COR-L47 (cell line): ENCODE data around the gene RNF166.

Experiments used
- DNase-seq: peaks from one replicate; lab custom pipeline; 2025; lab: John Stamatoyannopoulos, UW

RNF166 gene

GRCh38 chr16:88692861-88693260 lies 13.3 kb downstream of the RNF166 start:
- no peak for DNase-seq

GRCh38 chr16:88691924-88692560 lies 14.2 kb downstream of the RNF166 start:
- no peak for DNase-seq

GRCh38 chr16:88691129-88691813 lies 14.9 kb downstream of the RNF166 start:
- no peak for DNase-seq

- DNase-seq, result no peak
These were observed 15.7 kb downstream of the RNF166 start for GRCh38 chr16:88690341-88691128.

GRCh38 chr16:88688013-88688778 lies 18.0 kb downstream of the RNF166 start:
- DNase-seq, result peak; percentile 79

GRCh38 chr16:88687676-88688012 lies 18.6 kb downstream of the RNF166 start:
- no peak for DNase-seq

- no peak for DNase-seq
These were observed 19.0 kb downstream of the RNF166 start for GRCh38 chr16:88687254-88687576.

- peak; percentile 82 for DNase-seq
These were observed 19.6 kb downstream of the RNF166 start, which contains the start of gene SNAI3 for GRCh38 chr16:88686439-88687253. SNAI3 (minus strand) TSS chr16:88686507; CDS start chr16:88686406, 101 bp downstream.

- peak; percentile 65 for DNase-seq
These were observed 20.2 kb downstream of the RNF166 start for GRCh38 chr16:88686062-88686438.

- DNase-seq, result no peak
These were observed 20.8 kb downstream of the RNF166 start for GRCh38 chr16:88685156-88686061.

- no peak for DNase-seq
These were observed 21.5 kb downstream of the RNF166 start for GRCh38 chr16:88684569-88685155.

GRCh38 chr16:88681709-88682451 lies 24.3 kb downstream of the RNF166 start:
- DNase-seq, result no peak

GRCh38 chr16:88681084-88681680 lies 25.0 kb downstream of the RNF166 start:
- DNase-seq, result no peak

GRCh38 chr16:88680554-88681083 lies 25.6 kb downstream of the RNF166 start:
- no peak for DNase-seq

- DNase-seq, result no peak
These were observed 27.8 kb downstream of the RNF166 start for GRCh38 chr16:88678224-88678979.

- no peak for DNase-seq
These were observed 28.5 kb downstream of the RNF166 start for GRCh38 chr16:88677721-88678120.

GRCh38 chr16:88676502-88677242 lies 29.5 kb downstream of the RNF166 start:
- DNase-seq, result no peak
